Testis (tissue), 3 donors: ENCODE measurements around the gene ABCG1. TPM values are rescaled to one million over a fixed set of nuclear protein-coding genes. Genes with fewer than 3 reads are reported as not detected.

Source experiments
- DNase-seq: peaks from one replicate; pipeline ENCODE4 v3.0.0-alpha.2; 2019
- H3K27ac ChIP-seq, 2 donors: fragments of 200-600 bp; sonication (generic); one replicate each; pipeline ENCODE4 v1.5.1; 2019
- H3K27me3 ChIP-seq: fragments of 200-600 bp; sonication (generic); one replicate; pipeline ENCODE4 v1.5.1; 2019
- H3K36me3 ChIP-seq: fragments of 200-600 bp; sonication (generic); one replicate; pipeline ENCODE4 v1.5.1; 2017; ENCODE audit warnings: low read depth; ENCODE audit errors: missing control alignments
- H3K4me1 ChIP-seq: fragments of 200-600 bp; sonication (generic); one replicate; pipeline ENCODE4 v1.5.1; 2019
- H3K4me3 ChIP-seq, 2 donors: fragments of 200-600 bp; sonication (generic); one replicate each; pipeline ENCODE4 v1.5.1; 2017 to 2019
- H3K9me3 ChIP-seq: fragments of 200-600 bp; sonication (generic); one replicate; pipeline ENCODE4 v1.5.1; 2017
- CTCF ChIP-seq, 3 experiments: fragments of 450-650 bp in 2 of 3; fragments of 200-600 bp in 1 of 3; sonication (generic) in 1 of 3; IDR thresholded peaks; one replicate each; pipeline ENCODE4 v1.5.1; 2016 to 2019; ENCODE audit warnings: antibody characterized with exemption in 3 of 3, mild to moderate bottlenecking in 2 of 3, moderate library complexity in 1 of 3
- POLR2A ChIP-seq: fragments of 450-650 bp; IDR thresholded peaks from one replicate; pipeline ENCODE4 v1.6.1; 2017; ENCODE audit warnings: antibody characterized with exemption, mild to moderate bottlenecking, moderate library complexity
- WGBS, 2 donors: methylation state at CpG; one replicate each; pipeline ENCODE4 v1.1.5; 2018; 5-methylcytosine and 5-hydroxymethylcytosine counted together
- intact Hi-C: fragments of 100-400 bp; cut with DNase I; formaldehyde crosslinking; loops from one replicate; pipeline ENCODE4 v1.15.1; 2023; ENCODE audit warnings: low total_unique reads
- polyA plus RNA-seq: library from polyadenylated mRNA; stranded (reverse); fragments of 350-450 nt; fragmentation: Illumina TruSeq; extraction: RNeasy Lipid Tissue Mini Kit (QIAGEN cat#74804); gene quantifications from one replicate; pipeline ENCODE4 v1.2.3, GENCODE V29; 2014; ENCODE audit warnings: low read depth, low replicate concordance; ENCODE audit not compliant: insufficient read depth
- total RNA-seq, 2 donors: library from RNA; depleted of rRNA; stranded (reverse); fragments of >200 nt; gene quantifications; one replicate each; pipeline ENCODE4 v1.2.3, GENCODE V29; 2016

ABCG1 gene
- total and polyA plus RNA-seq, 3 donors from 2014 or later: 4.6 to 5.9 (median 5.1) TPM

GRCh38 chr21:42319851-42320572 lies 101.1 kb downstream of the ABCG1 start:
- no peak for DNase-seq
- no peak overlapping the region for H3K4me3 ChIP-seq
- H3K4me1 ChIP-seq: no peaks in the 10 kb centered on the region
- H3K27me3 ChIP-seq: no peaks in the 10 kb centered on the region
- H3K9me3 ChIP-seq: no peaks in the 10 kb centered on the region
- no peaks in the 10 kb centered on the region for H3K36me3 ChIP-seq
- intact Hi-C loops: no loop called here
- no peak overlapping the region for H3K27ac ChIP-seq
- TF ChIP-seq POLR2A: no peak
- TF ChIP-seq CTCF (IDR thresholded peaks at IDR 0.05): no peak
- 90 to 93% methylated on average over 8 to 17 of the region's 17 CpGs for WGBS, 2 donors

DNA sequence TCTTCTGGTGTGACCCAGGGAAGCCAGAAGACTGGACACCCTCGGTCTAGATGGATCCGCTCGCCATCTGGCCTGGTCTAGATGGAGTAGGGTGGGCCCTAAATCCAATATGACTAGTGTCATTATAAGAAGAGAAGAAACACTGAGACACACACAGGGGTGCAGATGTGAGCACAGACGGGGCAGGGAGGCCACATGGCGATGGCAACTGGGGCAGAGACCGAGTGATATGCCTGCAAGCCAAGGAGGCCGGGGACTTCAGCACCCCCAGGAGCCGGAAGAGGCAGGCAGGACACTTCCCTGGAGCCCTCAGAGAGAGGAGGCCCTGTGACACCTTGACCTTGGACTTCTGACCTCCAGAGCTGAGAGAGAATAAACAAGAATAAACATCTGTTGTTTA lies 101.9 kb downstream of the ABCG1 start:
- intact Hi-C loops: no loop called here
- H3K4me1 ChIP-seq: no peaks in the 10 kb centered on the region
- WGBS, 2 donors: 82 to 95% methylated on average over 8 of the region's 8 CpGs
- DNase-seq: no peak
- no peak overlapping the region for H3K27ac ChIP-seq
- TF ChIP-seq CTCF (IDR thresholded peaks at IDR 0.05) (no peak), POLR2A (no peak)
- no peaks in the 10 kb centered on the region for H3K36me3 ChIP-seq
- no peak overlapping the region for H3K4me3 ChIP-seq
- no peaks in the 10 kb centered on the region for H3K9me3 ChIP-seq
- no peaks in the 10 kb centered on the region for H3K27me3 ChIP-seq

DNA sequence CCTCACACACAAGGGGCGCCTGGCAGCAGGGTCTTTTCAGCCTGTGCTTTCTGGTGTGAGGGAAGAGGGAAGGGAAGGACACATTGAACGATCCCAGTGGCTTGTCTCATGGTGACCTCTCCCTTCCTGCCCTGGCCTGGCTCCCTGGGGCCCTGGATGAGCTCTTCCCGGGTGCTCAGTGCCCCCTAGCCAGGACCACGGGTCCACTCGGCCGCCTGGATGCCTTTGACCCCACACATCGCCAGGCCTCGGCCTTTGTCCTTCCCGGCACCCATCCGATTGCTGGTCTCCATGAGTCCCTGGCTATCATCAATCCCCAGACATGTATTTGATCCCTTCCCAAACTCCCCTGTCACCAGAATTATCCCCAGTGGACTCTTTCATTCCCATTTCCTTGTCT lies 102.3 kb downstream of the ABCG1 start:
- no peaks in the 10 kb centered on the region for H3K9me3 ChIP-seq
- H3K4me3 ChIP-seq: no peak overlapping the region
- TF ChIP-seq POLR2A (no peak), CTCF (IDR thresholded peaks at IDR 0.05) (no peak)
- 90 to 91% methylated on average over 10 of the region's 10 CpGs for WGBS, 2 donors
- intact Hi-C loops: no loop called here
- H3K4me1 ChIP-seq: no peaks in the 10 kb centered on the region
- no peak for DNase-seq
- H3K27ac ChIP-seq: no peak overlapping the region
- no peaks in the 10 kb centered on the region for H3K36me3 ChIP-seq
- no peaks in the 10 kb centered on the region for H3K27me3 ChIP-seq

GRCh38 chr21:42321845-42322244 lies 102.9 kb downstream of the ABCG1 start:
- Histone ChIP-seq H3K36me3 (no peaks in the 10 kb centered on the region), H3K4me1 (no peaks in the 10 kb centered on the region), H3K27ac (no peak overlapping the region), H3K9me3 (no peaks in the 10 kb centered on the region), H3K27me3 (no peaks in the 10 kb centered on the region), H3K4me3 (no peak overlapping the region)
- intact Hi-C loops: no loop called here
- no peak for DNase-seq
- 87 to 88% methylated on average over 4 of the region's 4 CpGs for WGBS, 2 donors
- TF ChIP-seq CTCF (IDR thresholded peaks at IDR 0.05): no peak
- no peak for TF ChIP-seq POLR2A

DNA sequence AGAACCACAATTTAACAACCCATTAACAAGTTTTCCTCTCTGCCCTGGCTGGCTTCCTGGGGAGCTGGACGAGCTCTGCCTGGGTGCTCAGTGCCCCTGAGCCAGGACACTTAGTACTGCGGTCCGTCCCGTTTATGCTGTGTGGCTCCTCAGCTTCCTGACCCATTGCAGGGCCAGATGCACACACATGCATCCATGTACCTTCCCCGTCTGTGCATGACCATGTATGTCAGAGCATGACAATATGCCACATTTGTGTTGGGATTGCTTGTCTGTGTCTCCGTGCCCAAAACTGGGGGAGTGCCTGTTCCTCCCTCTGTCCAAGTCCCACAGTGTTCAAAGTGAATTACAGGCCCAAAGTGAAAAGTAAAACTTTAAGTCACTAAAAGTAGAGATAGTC lies 106.0 kb downstream of the ABCG1 start:
- H3K4me1 ChIP-seq: no peaks in the 10 kb centered on the region
- intact Hi-C loops: no loop called here
- H3K27me3 ChIP-seq: no peaks in the 10 kb centered on the region
- H3K9me3 ChIP-seq: no peaks in the 10 kb centered on the region
- H3K27ac ChIP-seq: no peak overlapping the region
- TF ChIP-seq POLR2A (no peak), CTCF (IDR thresholded peaks at IDR 0.05) (no peak)
- 84 to 90% methylated on average over 6 of the region's 6 CpGs for WGBS, 2 donors
- no peak overlapping the region for H3K4me3 ChIP-seq
- peak; percentile 5 for DNase-seq
- no peaks in the 10 kb centered on the region for H3K36me3 ChIP-seq
